Right renal pelvis (tissue), 4 donors: ENCODE data around the gene RPL29. TPM values are rescaled to one million over a fixed set of nuclear protein-coding genes. Genes with fewer than 3 reads are reported as not detected.

Source experiments
- DNase-seq, 4 donors: peaks; one replicate each; pipeline ENCODE4 v3.0.0-alpha.2; 2013; ENCODE audit warnings: low read depth in 4 of 4, low spot score in 3 of 4, missing footprints in 1 of 4
- polyA plus RNA-seq, 4 donors: library from polyadenylated mRNA; unstranded; fragments of 120-200 nt; gene quantifications; one replicate each; pipeline ENCODE4 v1.2.1, GENCODE V29; 2013; ENCODE audit not compliant: insufficient read length in 4 of 4

Gene RPL29
- polyA plus RNA-seq, 4 donors, result 1,532 to 1,899 (median 1,617) TPM

- DNase-seq, result no peak
Measured at GRCh38 chr3:51985063-51985462, 10.6 kb downstream of the RPL29 start.

- no peak for DNase-seq
Measured at GRCh38 chr3:51984269-51984647, 11.4 kb downstream of the RPL29 start.

GRCh38 chr3:51983578-51984268 lies 12.0 kb downstream of the RPL29 start:
- DNase-seq, result no peak

- DNase-seq, result no peak
Measured at GRCh38 chr3:51982838-51983577, 12.7 kb downstream of the RPL29 start, which contains the start of gene ACY1. ACY1 (plus strand) TSS chr3:51983535; CDS start chr3:51984065, 530 bp downstream.

- DNase-seq, result no peak
Measured at GRCh38 chr3:51982352-51982837, 13.3 kb downstream of the RPL29 start.

- DNase-seq, result no peak
Measured at GRCh38 chr3:51980253-51980652, 15.4 kb downstream of the RPL29 start.

GRCh38 chr3:51978143-51978502 lies 17.6 kb downstream of the RPL29 start:
- DNase-seq, result no peak

GRCh38 chr3:51977446-51978142 lies 18.1 kb downstream of the RPL29 start:
- DNase-seq, result no peak

- no peak for DNase-seq
Measured at GRCh38 chr3:51975852-51976549, 19.7 kb downstream of the RPL29 start.

- DNase-seq, result no peak
Measured at GRCh38 chr3:51974963-51975851, 20.5 kb downstream of the RPL29 start, which contains the start of gene ABHD14A. ABHD14A (plus strand) TSS chr3:51975064; CDS start chr3:51975136, 72 bp downstream.

GRCh38 chr3:51974277-51974962 lies 21.3 kb downstream of the RPL29 start:
- no peak for DNase-seq

- no peak for DNase-seq
Measured at GRCh38 chr3:51971350-51971749, 24.3 kb downstream of the RPL29 start.

GRCh38 chr3:51970606-51971300 lies 24.9 kb downstream of the RPL29 start:
- DNase-seq, result no peak

GRCh38 chr3:51969841-51970240 lies 25.9 kb downstream of the RPL29 start:
- no peak for DNase-seq

- no peak for DNase-seq
Measured at GRCh38 chr3:51968883-51969678, 26.6 kb downstream of the RPL29 start.

- no peak for DNase-seq
Measured at GRCh38 chr3:51968170-51968775, 27.4 kb downstream of the RPL29 start.
